Panc1 (cell line): ENCODE data around the gene CTXND2. TPM values are rescaled to one million over a fixed set of nuclear protein-coding genes. Genes with fewer than 3 reads are reported as not detected.
"Not testable (repeated sequence)": the region's sequence is repeated elsewhere in the genome, so short reads cannot be mapped to it uniquely, and the experiment has no call there.

ENCODE experiments used
- ATAC-seq: fragments of 200-7000 bp; cut with Tn5 transposase; 2 replicates; pipeline ENCODE4 v1.9.1; 2020; ENCODE audit warnings: mild to moderate bottlenecking, moderate library complexity
- BruUV-seq: library from RNA; stranded (reverse); fragments of 400-500 nt; replicated peaks from 2 replicates; lab custom pipeline; 2021; lab: Mats Ljungman, UMichigan
- CTCF ChIA-PET: fragments of 300-600 bp; sonication (Branson Sonifier 250); formaldehyde crosslinking; loops from one replicate; lab custom pipeline; 2022; ENCODE audit warnings: antibody characterized with exemption; lab: Charles Lee
- POLR2A ChIA-PET: fragments of 300-600 bp; sonication (Branson Sonifier 250); formaldehyde crosslinking; loops from one replicate; lab custom pipeline; 2022; ENCODE audit warnings: antibody characterized with exemption; lab: Charles Lee
- DNase-seq: peaks from one replicate; pipeline ENCODE4 v3.0.0-alpha.2; 2010; ENCODE audit warnings: low read depth, low spot score
- H3K27ac ChIP-seq: 2 replicates; pipeline ENCODE4 v1.5.1; 2011; ENCODE audit warnings: mild to moderate bottlenecking, low read length, inconsistent platforms
- H3K27me3 ChIP-seq: fragments of 200-500 bp; sonication (Bioruptor generic); 2 replicates; pipeline ENCODE4 v1.6.0; 2014; ENCODE audit warnings: low read length, inconsistent platforms; ENCODE audit not compliant: control insufficient read depth, insufficient read depth
- H3K36me3 ChIP-seq: fragments of 200-500 bp; sonication (Bioruptor generic); 2 replicates; pipeline ENCODE4 v1.5.1; 2014; ENCODE audit warnings: inconsistent platforms, mild to moderate bottlenecking, low read length, moderate library complexity; ENCODE audit not compliant: control insufficient read depth, insufficient read depth
- H3K4me1 ChIP-seq: 2 replicates; pipeline ENCODE4 v1.5.1; 2011; ENCODE audit warnings: inconsistent platforms, mild to moderate bottlenecking, low read length, moderate library complexity; ENCODE audit not compliant: control insufficient read depth, insufficient read depth
- H3K4me3 ChIP-seq, 2 experiments: 2 replicates each; pipeline ENCODE4 v1.5.1; 2011 to 2012; ENCODE audit warnings: low read depth in 2 of 2, low read length in 2 of 2, mild to moderate bottlenecking in 2 of 2, inconsistent platforms in 1 of 2, moderate library complexity in 1 of 2
- H3K9me3 ChIP-seq: fragments of 200-500 bp; sonication (Bioruptor generic); 2 replicates; pipeline ENCODE4 v1.5.1; 2014; ENCODE audit warnings: low read depth, mild to moderate bottlenecking, inconsistent platforms, low read length, moderate library complexity; ENCODE audit not compliant: control insufficient read depth, insufficient read depth
- CTCF ChIP-seq: fragments of 450-650 bp; IDR thresholded peaks from 2 replicates; pipeline ENCODE4 v1.5.1; 2017; ENCODE audit warnings: mild to moderate bottlenecking
- POLR2AphosphoS5 ChIP-seq: IDR thresholded peaks from 2 replicates; pipeline ENCODE4 v1.6.1; 2012; ENCODE audit warnings: mild to moderate bottlenecking, low read depth, low read length, moderate library complexity
- REST ChIP-seq, 2 experiments: IDR thresholded peaks; 2 replicates each; pipeline ENCODE4 v1.6.1; 2011 to 2012; ENCODE audit warnings: low read depth in 2 of 2, control low read depth in 1 of 2, low read length in 1 of 2, mild to moderate bottlenecking in 1 of 2, moderate library complexity in 1 of 2; ENCODE audit not compliant: insufficient read depth in 1 of 2
- SIN3A ChIP-seq: IDR thresholded peaks from 2 replicates; pipeline ENCODE4 v1.6.1; 2012; ENCODE audit warnings: low read depth, mild to moderate bottlenecking, low read length, moderate library complexity, borderline replicate concordance; ENCODE audit not compliant: insufficient read depth
- TCF7L2 ChIP-seq: IDR thresholded peaks from 2 replicates; pipeline ENCODE4 v1.6.1; 2011; ENCODE audit warnings: mild to moderate bottlenecking, low read depth, low read length, inconsistent platforms
- in situ Hi-C: cut with HindIII; loops from 2 replicates; pipeline ENCODE4 v1.10.0; 2016; ENCODE audit warnings: low sequenced_read_pairs, low pct_unique_long_range_greater_than_20kb
- intact Hi-C: fragments of 100-400 bp; cut with micrococcal nuclease; formaldehyde crosslinking; loops from one replicate; pipeline ENCODE4 v1.10.0; 2022; ENCODE audit not compliant: unreplicated experiment
- total RNA-seq: library from RNA; stranded (reverse); gene quantifications from one replicate; pipeline ENCODE4 v1.2.1, GENCODE V29; 2021; ENCODE audit not compliant: unreplicated experiment

The CTXND2 gene
- total RNA-seq, 1 experiment from 2014 or later, result not detected

GRCh38 chr1:150843474-150843873 lies 43.5 kb upstream of the CTXND2 start:
- BruUV-seq, result no TSS peak
- TF ChIP-seq CTCF (no peak), TCF7L2 (no peak), REST (IDR thresholded peaks at IDR 0.05; ENCODE audit: insufficient read depth in 1 of 2, low read depth in 2 of 2, low read length in 1 of 2) (no peak), SIN3A (no peak), POLR2AphosphoS5 (no peak)

GRCh38 chr1:150846473-150847146 lies 40.3 kb upstream of the CTXND2 start:
- intact Hi-C loops (no loop called here), in situ Hi-C loops (no loop called here)
- Histone ChIP-seq H3K4me1 (no peaks in the 10 kb centered on the region), H3K4me3 (no peak overlapping the region), H3K27ac (no peak overlapping the region), H3K36me3 (no peaks in the 10 kb centered on the region), H3K27me3 (no peaks in the 10 kb centered on the region), H3K9me3 (no peaks in the 10 kb centered on the region)
- CTCF ChIA-PET, result no interaction called here
- TF ChIP-seq POLR2AphosphoS5, result no peak
- TF ChIP-seq SIN3A, result no peak
- TF ChIP-seq REST (IDR thresholded peaks at IDR 0.05; ENCODE audit: insufficient read depth in 1 of 2, low read depth in 2 of 2, low read length in 1 of 2), result no peak
- BruUV-seq, result no TSS peak
- POLR2A ChIA-PET, result no interaction called here
- DNase-seq, result no peak
- no peak for ATAC-seq

More at GRCh38 chr1:150843474-150843873, 43.5 kb upstream of the CTXND2 start:
- intact Hi-C loops (no loop called here), in situ Hi-C loops (no loop called here)
- CTCF ChIA-PET, result no interaction called here
- Histone ChIP-seq H3K4me1 (no peaks in the 10 kb centered on the region), H3K36me3 (peaks cover 7% of the 10 kb centered on the region; the same call in 1 of the 2 replicates), H3K4me3 (no peak overlapping the region), H3K27me3 (no peaks in the 10 kb centered on the region), H3K27ac (no peak overlapping the region), H3K9me3 (no peaks in the 10 kb centered on the region)
- POLR2A ChIA-PET, result no interaction called here
- DNase-seq (no peak), ATAC-seq (no peak)

- BruUV-seq, H3K9me3 ChIP-seq, in situ Hi-C loops, H3K27ac ChIP-seq, intact Hi-C loops, ATAC-seq, H3K4me1 ChIP-seq, CTCF ChIA-PET, POLR2A ChIA-PET, H3K27me3 ChIP-seq, H3K36me3 ChIP-seq, H3K4me3 ChIP-seq, DNase-seq: not testable (repeated sequence)
These were observed 36.1 kb upstream of the CTXND2 start for GRCh38 chr1:150850801-150851362.

- CTCF ChIA-PET, H3K4me1 ChIP-seq, H3K36me3 ChIP-seq, BruUV-seq, ATAC-seq, H3K9me3 ChIP-seq, H3K27ac ChIP-seq, H3K27me3 ChIP-seq, in situ Hi-C loops, intact Hi-C loops, DNase-seq, POLR2A ChIA-PET, H3K4me3 ChIP-seq: not testable (repeated sequence)
These were observed 34.2 kb upstream of the CTXND2 start for GRCh38 chr1:150852734-150853133.
